Endodermal cell (in vitro differentiated cells): ENCODE measurements around the gene BBOX1. TPM values are rescaled to one million over a fixed set of nuclear protein-coding genes. Genes with fewer than 3 reads are reported as not detected.

Source experiments
- DNase-seq: peaks from one replicate; pipeline ENCODE4 v3.0.0-alpha.2; 2017
- H3K27ac ChIP-seq: 2 replicates; pipeline ENCODE4 v1.5.1; 2013; ENCODE audit warnings: mild to moderate bottlenecking, low read depth, low read length, moderate library complexity
- H3K27me3 ChIP-seq: 2 replicates; pipeline ENCODE4 v1.6.1; 2013; ENCODE audit warnings: mild to moderate bottlenecking, low read length, moderate library complexity; ENCODE audit not compliant: insufficient read depth, control insufficient read depth, poor library complexity, severe bottlenecking
- H3K36me3 ChIP-seq: 2 replicates; pipeline ENCODE4 v1.7.0; 2013; ENCODE audit warnings: mild to moderate bottlenecking, low read length, moderate library complexity; ENCODE audit not compliant: control insufficient read depth, insufficient read depth
- H3K4me1 ChIP-seq: one replicate; pipeline ENCODE4 v1.7.0; 2013; ENCODE audit warnings: low read length; ENCODE audit not compliant: control insufficient read depth, insufficient read depth
- H3K4me3 ChIP-seq: 2 replicates; pipeline ENCODE4 v1.5.1; 2013; ENCODE audit warnings: mild to moderate bottlenecking, low read length, moderate library complexity
- H3K9ac ChIP-seq: 2 replicates; pipeline ENCODE4 v1.6.1; 2013; ENCODE audit warnings: mild to moderate bottlenecking, low read length, moderate library complexity; ENCODE audit not compliant: poor library complexity, severe bottlenecking; ENCODE audit errors: extremely low read depth
- H3K9me3 ChIP-seq: 2 replicates; pipeline ENCODE4 v1.6.1; 2013; ENCODE audit warnings: mild to moderate bottlenecking, low read length, moderate library complexity; ENCODE audit not compliant: control insufficient read depth
- H3K27ac Mint-ChIP-seq: 2 replicates; pipeline ENCODE4 v1.8.0; 2020; ENCODE audit warnings: mixed read lengths
- H3K27me3 Mint-ChIP-seq: 2 replicates; pipeline ENCODE4 v1.8.0; 2021; ENCODE audit warnings: mild to moderate bottlenecking, mixed read lengths; ENCODE audit not compliant: insufficient read depth
- H3K36me3 Mint-ChIP-seq: 2 replicates; pipeline ENCODE4 v1.8.0; 2020; ENCODE audit warnings: low read depth, mixed read lengths
- H3K4me1 Mint-ChIP-seq: 2 replicates; pipeline ENCODE4 v1.8.0; 2020; ENCODE audit warnings: mixed read lengths
- H3K4me3 Mint-ChIP-seq: 2 replicates; pipeline ENCODE4 v1.8.0; 2020; ENCODE audit warnings: mild to moderate bottlenecking, moderate library complexity, mixed read lengths
- H3K9me3 Mint-ChIP-seq: 2 replicates; pipeline ENCODE4 v1.8.0; 2020; ENCODE audit warnings: mild to moderate bottlenecking, mixed read lengths
- WGBS, 2 experiments: methylation state at CpG; one replicate each; pipeline versions ENCODE4 v1.1.5 to v1.1.7; 2013; ENCODE audit warnings: missing lambda C conversion rate in 2 of 2, mixed read lengths in 1 of 2; ENCODE audit not compliant: insufficient coverage in 1 of 2, insufficient read length in 1 of 2; 5-methylcytosine and 5-hydroxymethylcytosine counted together
- total RNA-seq, 2 donors: library from RNA; stranded (reverse); fragmentation: NEBNext Ultra II Directional in 1 of 2; extraction: Animal tissue kit (Norgen Biotek cat#: 25700) in 1 of 2; gene quantifications; 2 replicates in 1 of 2; 3 replicates in 1 of 2; pipeline ENCODE4 v1.2.1, GENCODE V29; 2021
- TF ChIP-seq, protein P1 (sequence below): fragments of 200-600 bp; sonication (generic); conservative IDR thresholded peaks from 2 replicates; pipeline ENCODE4 v1.5.0; 2021; ENCODE audit warnings: antibody characterized with exemption, mild to moderate bottlenecking

Gene BBOX1
- total RNA-seq, 2 donors from 2014 or later = not detected

DNA sequence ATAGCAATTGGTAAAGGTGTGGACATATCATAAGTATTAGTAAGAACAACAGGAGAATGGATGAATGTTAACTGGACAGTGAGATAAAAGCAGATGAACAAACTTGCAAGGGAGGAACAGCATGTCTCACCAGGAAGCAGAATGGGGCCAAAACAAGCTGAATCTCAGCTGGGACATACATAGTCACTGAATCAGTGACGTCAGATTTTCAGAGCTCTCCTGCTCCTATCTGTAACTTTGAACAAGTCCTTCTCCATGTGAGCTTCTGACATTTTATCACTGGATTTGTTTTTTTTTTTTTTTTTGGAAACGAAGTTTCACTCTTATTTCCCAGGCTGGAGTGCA, 118.7 kb downstream of the BBOX1 start:
- no peak overlapping the region for H3K9ac ChIP-seq
- H3K27me3 Mint-ChIP-seq = peaks cover 2% of the 10 kb centered on the region
- H3K36me3 Mint-ChIP-seq = peaks cover 7% of the 10 kb centered on the region
- WGBS, 2 experiments = 54 to 71% methylated on average over 2 of the region's 2 CpGs
- no peaks in the 10 kb centered on the region for H3K4me1 ChIP-seq
- H3K27me3 ChIP-seq = no peaks in the 10 kb centered on the region
- no peak overlapping the region for H3K27ac ChIP-seq
- TF ChIP-seq, protein P1, sequence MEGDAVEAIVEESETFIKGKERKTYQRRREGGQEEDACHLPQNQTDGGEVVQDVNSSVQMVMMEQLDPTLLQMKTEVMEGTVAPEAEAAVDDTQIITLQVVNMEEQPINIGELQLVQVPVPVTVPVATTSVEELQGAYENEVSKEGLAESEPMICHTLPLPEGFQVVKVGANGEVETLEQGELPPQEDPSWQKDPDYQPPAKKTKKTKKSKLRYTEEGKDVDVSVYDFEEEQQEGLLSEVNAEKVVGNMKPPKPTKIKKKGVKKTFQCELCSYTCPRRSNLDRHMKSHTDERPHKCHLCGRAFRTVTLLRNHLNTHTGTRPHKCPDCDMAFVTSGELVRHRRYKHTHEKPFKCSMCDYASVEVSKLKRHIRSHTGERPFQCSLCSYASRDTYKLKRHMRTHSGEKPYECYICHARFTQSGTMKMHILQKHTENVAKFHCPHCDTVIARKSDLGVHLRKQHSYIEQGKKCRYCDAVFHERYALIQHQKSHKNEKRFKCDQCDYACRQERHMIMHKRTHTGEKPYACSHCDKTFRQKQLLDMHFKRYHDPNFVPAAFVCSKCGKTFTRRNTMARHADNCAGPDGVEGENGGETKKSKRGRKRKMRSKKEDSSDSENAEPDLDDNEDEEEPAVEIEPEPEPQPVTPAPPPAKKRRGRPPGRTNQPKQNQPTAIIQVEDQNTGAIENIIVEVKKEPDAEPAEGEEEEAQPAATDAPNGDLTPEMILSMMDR = no peak
- H3K36me3 ChIP-seq = no peaks in the 10 kb centered on the region
- H3K27ac Mint-ChIP-seq = no peak overlapping the region
- H3K4me3 Mint-ChIP-seq = no peak overlapping the region
- peaks cover 30% of the 10 kb centered on the region for H3K9me3 ChIP-seq
- H3K4me1 Mint-ChIP-seq = no peaks in the 10 kb centered on the region
- DNase-seq = no peak
- H3K4me3 ChIP-seq = no peak overlapping the region
- peaks cover 25% of the 10 kb centered on the region for H3K9me3 Mint-ChIP-seq

DNA sequence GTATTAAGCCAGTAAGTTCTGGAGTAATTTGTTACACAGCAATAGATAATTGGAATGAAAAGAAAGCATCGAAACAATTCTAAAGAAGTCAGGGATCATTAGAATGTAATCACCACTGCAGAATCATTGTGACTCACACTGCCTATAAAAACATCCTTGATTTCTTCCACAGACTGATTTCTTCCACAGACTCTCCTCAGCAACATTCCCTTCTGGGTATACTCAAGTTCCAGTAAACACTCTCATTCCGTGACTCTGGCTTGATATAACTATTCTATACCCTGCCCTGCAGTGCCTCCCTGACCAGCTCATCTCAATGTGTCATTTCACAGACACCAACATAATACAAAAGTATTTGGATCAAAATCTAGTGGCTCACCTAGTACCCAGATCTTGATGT, 120.5 kb downstream of the BBOX1 start:
- H3K36me3 ChIP-seq = no peaks in the 10 kb centered on the region
- TF ChIP-seq, protein P1 = no peak
- H3K27ac ChIP-seq = no peak overlapping the region
- Mint-ChIP-seq H3K4me3 (no peak overlapping the region), H3K27ac (no peak overlapping the region), H3K27me3 (peaks cover 2% of the 10 kb centered on the region), H3K4me1 (no peaks in the 10 kb centered on the region), H3K36me3 (peaks cover 4% of the 10 kb centered on the region), H3K9me3 (peaks cover 23% of the 10 kb centered on the region)
- H3K4me3 ChIP-seq = no peak overlapping the region
- H3K9me3 ChIP-seq = peaks cover 30% of the 10 kb centered on the region
- no peak overlapping the region for H3K9ac ChIP-seq
- no peaks in the 10 kb centered on the region for H3K27me3 ChIP-seq
- DNase-seq = no peak
- 90 to 94% methylated on average over 2 of the region's 2 CpGs for WGBS, 2 experiments
- H3K4me1 ChIP-seq = no peaks in the 10 kb centered on the region

DNA sequence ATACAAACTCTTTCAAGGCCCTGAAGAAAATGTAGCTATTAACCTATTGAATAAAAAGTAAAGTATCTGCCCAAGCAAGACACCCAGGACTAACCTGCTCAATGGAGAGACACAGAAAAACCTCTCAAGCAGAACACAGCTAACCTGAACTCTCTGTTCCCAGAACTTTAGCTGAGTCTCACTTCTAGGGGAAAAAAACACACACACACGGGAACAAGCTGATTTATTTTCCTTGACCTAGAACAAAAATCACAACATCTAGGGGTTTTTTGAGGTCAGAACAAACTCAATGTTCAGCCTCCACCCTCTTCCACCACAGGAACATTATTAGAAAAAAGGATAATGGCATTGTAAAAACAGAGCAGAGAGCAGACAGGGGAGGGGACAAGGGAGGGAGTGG, 121.6 kb downstream of the BBOX1 start:
- TF ChIP-seq, protein P1 = no peak
- H3K4me1 Mint-ChIP-seq = no peaks in the 10 kb centered on the region
- Histone ChIP-seq H3K9me3 (peaks cover 30% of the 10 kb centered on the region), H3K27ac (no peak overlapping the region), H3K4me3 (no peak overlapping the region), H3K36me3 (no peaks in the 10 kb centered on the region), H3K27me3 (no peaks in the 10 kb centered on the region), H3K4me1 (no peaks in the 10 kb centered on the region), H3K9ac (no peak overlapping the region)
- DNase-seq = no peak
- peaks cover 14% of the 10 kb centered on the region for H3K9me3 Mint-ChIP-seq
- no peak overlapping the region for H3K27ac Mint-ChIP-seq
- H3K36me3 Mint-ChIP-seq = peaks cover 4% of the 10 kb centered on the region
- 93% methylated on average over 1 of the region's 1 CpG; no CpG with 5 or more reads in 1 of the 2 experiments for WGBS, 2 experiments
- no peak overlapping the region for H3K4me3 Mint-ChIP-seq
- H3K27me3 Mint-ChIP-seq = peaks cover 3% of the 10 kb centered on the region
